BJ (cell line): ENCODE results near the gene NGFR. TPM values are rescaled to one million over a fixed set of nuclear protein-coding genes. Genes with fewer than 3 reads are reported as not detected.

Source experiments
- CTCF ChIA-PET: fragments of 350-600 bp; formaldehyde crosslinking; extraction: SDS; loops from one replicate; lab custom pipeline; 2021; ENCODE audit warnings: antibody characterized with exemption, inconsistent platforms; lab: Yijun Ruan, JAX
- POLR2A ChIA-PET: fragments of 300-600 bp; sonication (Branson Sonifier 250); formaldehyde crosslinking; extraction: SDS; loops from one replicate; lab custom pipeline; 2021; ENCODE audit warnings: antibody characterized with exemption; lab: Charles Lee
- DNase-seq: peaks from one replicate; pipeline ENCODE4 v3.0.0-alpha.2; 2011; ENCODE audit warnings: low read depth
- H3K27me3 ChIP-seq: 2 replicates; pipeline ENCODE4 v1.6.0; 2011; ENCODE audit warnings: low read length; ENCODE audit not compliant: control insufficient read depth, insufficient read depth
- H3K36me3 ChIP-seq: 2 replicates; pipeline ENCODE4 v1.5.1; 2011; ENCODE audit warnings: low read length; ENCODE audit not compliant: control insufficient read depth, insufficient read depth
- H3K4me3 ChIP-seq: 2 replicates; pipeline ENCODE4 v1.5.1; 2011; ENCODE audit warnings: low read depth, mild to moderate bottlenecking, control low read depth, low read length
- polyA plus RNA-seq: library from polyadenylated mRNA; depleted of rRNA; stranded (reverse); fragments of >200 nt; gene quantifications from 2 replicates; pipeline ENCODE4 v1.2.3, GENCODE V29; 2011
- TF ChIP-seq, protein P1 (sequence below): IDR thresholded peaks from 2 replicates; pipeline ENCODE4 v1.5.1; 2011; ENCODE audit warnings: low read depth, mild to moderate bottlenecking, control low read depth, inconsistent platforms, low read length, moderate library complexity; ENCODE audit not compliant: insufficient read depth

NGFR gene
- polyA plus RNA-seq, 1 experiment = 0.10 TPM

DNA sequence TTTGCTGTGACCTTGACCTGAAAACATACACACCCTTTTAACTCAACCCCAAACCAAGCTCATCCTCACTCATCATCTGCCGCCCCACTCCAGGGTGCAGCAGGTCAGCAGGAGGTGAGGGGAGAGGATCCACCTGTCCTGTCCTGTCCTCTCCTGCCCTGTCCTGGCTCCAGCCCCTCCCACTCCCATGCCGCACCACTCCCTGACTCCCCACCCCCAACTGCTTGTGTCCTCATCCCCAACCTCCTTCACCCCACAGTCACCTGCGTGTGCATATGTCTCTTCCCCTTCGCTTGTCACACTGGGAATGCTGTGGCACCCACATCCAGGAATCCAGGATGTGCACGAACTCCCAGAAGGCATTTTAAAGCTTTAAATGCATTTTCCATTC, 15.6 kb downstream of the NGFR start:
- TF ChIP-seq, protein P1, sequence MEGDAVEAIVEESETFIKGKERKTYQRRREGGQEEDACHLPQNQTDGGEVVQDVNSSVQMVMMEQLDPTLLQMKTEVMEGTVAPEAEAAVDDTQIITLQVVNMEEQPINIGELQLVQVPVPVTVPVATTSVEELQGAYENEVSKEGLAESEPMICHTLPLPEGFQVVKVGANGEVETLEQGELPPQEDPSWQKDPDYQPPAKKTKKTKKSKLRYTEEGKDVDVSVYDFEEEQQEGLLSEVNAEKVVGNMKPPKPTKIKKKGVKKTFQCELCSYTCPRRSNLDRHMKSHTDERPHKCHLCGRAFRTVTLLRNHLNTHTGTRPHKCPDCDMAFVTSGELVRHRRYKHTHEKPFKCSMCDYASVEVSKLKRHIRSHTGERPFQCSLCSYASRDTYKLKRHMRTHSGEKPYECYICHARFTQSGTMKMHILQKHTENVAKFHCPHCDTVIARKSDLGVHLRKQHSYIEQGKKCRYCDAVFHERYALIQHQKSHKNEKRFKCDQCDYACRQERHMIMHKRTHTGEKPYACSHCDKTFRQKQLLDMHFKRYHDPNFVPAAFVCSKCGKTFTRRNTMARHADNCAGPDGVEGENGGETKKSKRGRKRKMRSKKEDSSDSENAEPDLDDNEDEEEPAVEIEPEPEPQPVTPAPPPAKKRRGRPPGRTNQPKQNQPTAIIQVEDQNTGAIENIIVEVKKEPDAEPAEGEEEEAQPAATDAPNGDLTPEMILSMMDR = no peak
- POLR2A ChIA-PET = no interaction called here
- DNase-seq = no peak
- CTCF ChIA-PET = interaction anchor here (0.6 to 4.3 kb wide), 5 partner anchors 14 to 75 kb away, joined by 3 to 21 read pairs (median 7); no protein-coding TSS in a partner anchor
- no peak overlapping the region for H3K4me3 ChIP-seq
- H3K36me3 ChIP-seq = no peaks in the 10 kb centered on the region
- H3K27me3 ChIP-seq = peaks cover 9% of the 10 kb centered on the region

DNA sequence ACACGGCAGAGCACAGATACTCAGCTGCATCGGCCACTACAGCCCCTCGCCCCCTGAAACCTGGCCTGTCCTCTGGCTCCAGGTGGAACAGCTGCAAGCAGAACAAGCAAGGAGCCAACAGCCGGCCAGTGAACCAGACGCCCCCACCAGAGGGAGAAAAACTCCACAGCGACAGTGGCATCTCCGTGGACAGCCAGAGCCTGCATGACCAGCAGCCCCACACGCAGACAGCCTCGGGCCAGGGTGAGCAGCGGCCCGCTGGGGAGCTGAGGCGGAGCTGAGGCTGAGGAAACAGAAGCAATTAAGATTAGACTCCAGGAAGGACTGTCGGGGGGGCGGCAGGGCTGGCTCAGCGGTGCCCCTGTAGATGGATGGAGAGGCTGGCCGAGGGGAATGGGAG, 16.7 kb downstream of the NGFR start:
- CTCF ChIA-PET = interaction anchor here (1.5 to 1.7 kb wide), 2 partner anchors 44 to 76 kb away, joined by 4 to 7 read pairs; no protein-coding TSS in a partner anchor
- TF ChIP-seq, protein P1 = no peak
- POLR2A ChIA-PET = no interaction called here

DNA sequence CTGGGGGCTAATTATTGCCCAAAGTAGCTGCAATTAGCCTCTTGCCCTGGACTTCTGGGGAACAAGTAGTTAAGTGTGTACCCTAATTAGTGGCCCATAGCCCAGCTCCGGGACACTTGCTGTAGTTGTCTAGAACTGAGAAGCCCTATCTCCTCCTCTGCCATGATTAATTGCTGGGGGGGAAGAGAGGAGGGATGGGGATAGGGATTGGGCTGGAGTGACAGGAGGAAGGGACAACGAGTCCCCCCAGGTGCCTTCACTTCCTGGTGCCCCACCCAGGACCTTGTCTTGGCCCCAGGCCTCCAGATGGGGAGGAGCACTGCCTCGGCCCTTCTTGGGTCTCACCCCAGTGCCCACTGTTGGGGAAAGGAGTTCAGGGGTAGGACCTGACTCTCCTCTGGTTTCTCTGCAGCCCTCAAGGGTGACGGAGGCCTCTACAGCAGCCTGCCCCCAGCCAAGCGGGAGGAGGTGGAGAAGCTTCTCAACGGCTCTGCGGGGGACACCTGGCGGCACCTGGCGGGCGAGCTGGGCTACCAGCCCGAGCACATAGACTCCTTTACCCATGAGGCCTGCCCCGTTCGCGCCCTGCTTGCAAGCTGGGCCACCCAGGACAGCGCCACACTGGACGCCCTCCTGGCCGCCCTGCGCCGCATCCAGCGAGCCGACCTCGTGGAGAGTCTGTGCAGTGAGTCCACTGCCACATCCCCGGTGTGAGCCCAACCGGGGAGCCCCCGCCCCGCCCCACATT, 17.4 kb downstream of the NGFR start:
- Histone ChIP-seq H3K4me3 (no peak overlapping the region), H3K36me3 (no peaks in the 10 kb centered on the region), H3K27me3 (peaks cover 5% of the 10 kb centered on the region)
- DNase-seq = no peak
- POLR2A ChIA-PET = no interaction called here
- TF ChIP-seq, protein P1 = no peak
- CTCF ChIA-PET = interaction anchor here (0.9 to 1.7 kb wide), 3 partner anchors 10 to 76 kb away, joined by 3 to 7 read pairs (median 4); no protein-coding TSS in a partner anchor

More for the DNA sequence above, 16.7 kb downstream of the NGFR start:
- no peak for DNase-seq
- H3K4me3 ChIP-seq = no peak overlapping the region
- no peaks in the 10 kb centered on the region for H3K36me3 ChIP-seq
- H3K27me3 ChIP-seq = peaks cover 6% of the 10 kb centered on the region

GRCh38 chr17:49513044-49513395, 17.9 kb downstream of the NGFR start:
- DNase-seq = no peak
- CTCF ChIA-PET = interaction anchor here (0.9 kb wide), 1 partner anchor 11 kb away, joined by 3 read pairs; no protein-coding TSS in a partner anchor
- TF ChIP-seq, protein P1 = no peak
- POLR2A ChIA-PET = no interaction called here
- Histone ChIP-seq H3K4me3 (no peak overlapping the region), H3K36me3 (no peaks in the 10 kb centered on the region), H3K27me3 (peaks cover 3% of the 10 kb centered on the region)

DNA sequence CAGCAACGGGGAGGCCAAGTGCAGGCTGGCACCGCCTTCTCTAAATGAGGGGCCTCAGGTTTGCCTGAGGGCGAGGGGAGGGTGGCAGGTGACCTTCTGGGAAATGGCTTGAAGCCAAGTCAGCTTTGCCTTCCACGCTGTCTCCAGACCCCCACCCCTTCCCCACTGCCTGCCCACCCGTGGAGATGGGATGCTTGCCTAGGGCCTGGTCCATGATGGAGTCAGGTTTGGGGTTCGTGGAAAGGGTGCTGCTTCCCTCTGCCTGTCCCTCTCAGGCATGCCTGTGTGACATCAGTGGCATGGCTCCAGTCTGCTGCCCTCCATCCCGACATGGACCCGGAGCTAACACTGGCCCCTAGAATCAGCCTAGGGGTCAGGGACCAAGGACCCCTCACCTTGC, 18.5 kb downstream of the NGFR start:
- Histone ChIP-seq H3K27me3 (peaks cover 7% of the 10 kb centered on the region), H3K36me3 (no peaks in the 10 kb centered on the region), H3K4me3 (no peak overlapping the region)
- TF ChIP-seq, protein P1 = no peak
- POLR2A ChIA-PET = no interaction called here
- CTCF ChIA-PET = interaction anchor here (0.7 to 2.0 kb wide), 5 partner anchors 10 to 42 kb away, joined by 3 to 8 read pairs (median 4); no protein-coding TSS in a partner anchor
- DNase-seq = no peak
